Superior temporal gyrus (tissue), 1 donor: ENCODE measurements around the gene WASHC2C.
"Not testable (repeated sequence)": the region's sequence is repeated elsewhere in the genome, so short reads cannot be mapped to it uniquely, and the experiment has no call there.

Experiments used
- DNase-seq: peaks from one replicate; pipeline ENCODE4 v3.0.0-alpha.2; 2016; ENCODE audit errors: extremely low spot score

The WASHC2C gene

DNA sequence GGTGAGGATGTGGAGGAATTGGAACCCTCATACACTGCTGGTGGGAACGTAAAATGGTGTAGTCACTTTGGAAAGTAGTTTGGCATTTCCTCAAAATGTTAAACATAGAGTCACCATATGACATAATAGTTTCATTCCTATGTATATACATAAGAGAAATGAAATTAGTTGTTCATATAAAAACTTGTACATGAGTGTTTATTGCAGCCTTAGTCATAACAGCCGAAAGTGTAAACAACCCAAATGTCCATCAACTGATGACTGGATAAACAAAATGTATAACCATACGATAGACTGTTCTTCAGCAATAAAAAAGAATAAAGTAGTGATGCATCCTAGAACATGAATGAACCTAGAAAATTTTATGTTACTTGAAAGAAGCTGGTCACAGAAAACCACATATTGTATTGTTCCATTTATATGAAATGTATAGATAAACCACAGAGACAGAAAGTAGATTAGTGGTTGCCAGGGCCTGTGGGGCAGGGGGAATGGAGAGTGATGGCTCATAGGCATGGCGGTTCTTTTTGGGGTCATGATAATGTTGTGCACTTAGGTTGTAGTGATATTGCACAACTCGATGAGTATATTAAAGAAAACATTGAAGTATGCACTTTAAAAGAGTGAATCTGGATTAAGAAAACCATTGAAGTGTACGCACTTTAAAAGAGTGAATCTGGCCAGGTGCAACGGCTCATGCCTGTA lies 44.8 kb downstream of the WASHC2C start:
- DNase-seq = not testable (repeated sequence)

DNA sequence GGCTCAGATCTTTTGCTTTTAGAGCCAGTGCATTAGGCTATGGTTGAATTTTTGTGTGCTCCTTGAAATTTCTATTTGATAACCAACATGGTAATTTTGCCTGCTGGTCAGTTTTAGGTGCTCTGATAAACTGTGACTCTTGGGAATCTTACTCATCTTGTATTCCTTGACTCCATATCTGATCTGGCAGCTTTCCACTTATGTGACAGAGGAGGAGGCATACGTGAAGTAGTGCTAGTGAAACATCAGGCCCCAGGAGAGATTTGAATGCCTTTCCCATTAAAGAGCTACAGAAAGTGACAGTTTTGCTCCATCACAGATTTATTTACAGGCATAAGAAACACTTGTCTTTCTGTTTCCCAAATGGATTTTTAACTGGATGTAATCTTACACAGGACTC lies 59.2 kb downstream of the WASHC2C start:
- DNase-seq = not testable (repeated sequence)

- DNase-seq = not testable (repeated sequence)
Measured at GRCh38 chr10:45787212-45787741, 60.2 kb downstream of the WASHC2C start.

- not testable (repeated sequence) for DNase-seq
Measured at GRCh38 chr10:45789991-45790390, 62.9 kb downstream of the WASHC2C start.

- not testable (repeated sequence) for DNase-seq
Measured at GRCh38 chr10:45790694-45791426, 63.8 kb downstream of the WASHC2C start.

DNA sequence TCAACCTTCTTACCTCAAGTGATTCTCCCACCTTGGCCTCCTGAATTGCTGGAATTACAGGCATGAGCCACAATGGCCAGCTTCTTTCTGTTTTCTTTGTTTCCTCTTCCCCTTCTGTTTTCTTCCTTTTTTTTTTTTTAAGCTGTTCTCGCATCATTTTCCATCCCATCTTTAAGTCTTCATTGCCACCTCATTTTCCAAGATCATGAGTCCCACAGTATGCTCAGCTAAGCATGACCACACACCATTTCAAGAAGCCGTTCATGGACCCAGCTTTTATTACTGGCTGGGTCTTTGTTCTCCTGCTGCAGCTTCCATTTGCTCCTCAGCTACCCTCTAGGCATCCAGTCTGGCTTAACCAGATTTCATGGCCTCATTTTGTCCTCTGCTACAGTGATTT lies 67.7 kb downstream of the WASHC2C start:
- DNase-seq = not testable (repeated sequence)

- not testable (repeated sequence) for DNase-seq
Measured at GRCh38 chr10:45803060-45804010, 76.3 kb downstream of the WASHC2C start.

GRCh38 chr10:45804996-45805395 lies 77.9 kb downstream of the WASHC2C start:
- not testable (repeated sequence) for DNase-seq

GRCh38 chr10:45809837-45810236 lies 82.8 kb downstream of the WASHC2C start:
- DNase-seq = peak; percentile 24

GRCh38 chr10:45811075-45811474 lies 84.0 kb downstream of the WASHC2C start:
- no peak for DNase-seq

GRCh38 chr10:45812959-45813358 lies 85.9 kb downstream of the WASHC2C start:
- not testable (repeated sequence) for DNase-seq

- DNase-seq = not testable (repeated sequence)
Measured at GRCh38 chr10:45814146-45814545, 87.1 kb downstream of the WASHC2C start.

DNA sequence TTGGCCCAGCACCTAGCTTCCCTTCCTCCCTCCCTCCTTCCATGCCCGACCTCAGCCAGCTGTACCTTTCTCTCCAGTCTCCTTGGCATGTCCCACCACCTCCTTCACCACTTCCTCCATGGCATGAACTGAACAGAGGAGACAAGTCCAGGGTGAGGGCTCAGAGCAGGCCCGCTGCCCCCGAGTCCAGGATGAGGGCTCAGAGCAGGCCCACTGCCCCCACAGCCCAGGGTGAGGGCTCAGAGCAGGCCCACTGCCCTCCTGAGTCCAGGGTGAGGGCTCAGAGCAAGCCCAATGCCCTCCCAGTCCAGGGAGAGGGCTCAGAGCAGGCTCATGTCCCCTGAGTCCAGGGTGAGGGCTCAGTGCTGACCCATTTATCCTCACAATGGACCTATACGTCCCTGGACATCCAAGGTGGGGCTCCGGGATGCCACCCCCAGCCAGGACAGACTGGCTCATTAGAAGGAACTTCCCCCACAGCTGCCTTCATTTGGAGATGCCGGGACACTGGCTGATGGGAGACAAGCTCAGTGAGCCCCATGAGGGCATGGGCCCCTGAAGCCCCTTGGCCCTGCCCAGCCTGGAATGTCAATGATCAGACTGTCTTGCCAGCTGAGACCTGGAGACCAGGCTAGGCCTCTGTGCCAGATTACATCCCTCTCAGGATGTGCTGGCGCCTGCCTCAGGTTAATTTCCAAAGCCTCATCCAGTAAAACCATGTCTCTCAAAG lies 90.2 kb downstream of the WASHC2C start:
- no peak for DNase-seq

DNA sequence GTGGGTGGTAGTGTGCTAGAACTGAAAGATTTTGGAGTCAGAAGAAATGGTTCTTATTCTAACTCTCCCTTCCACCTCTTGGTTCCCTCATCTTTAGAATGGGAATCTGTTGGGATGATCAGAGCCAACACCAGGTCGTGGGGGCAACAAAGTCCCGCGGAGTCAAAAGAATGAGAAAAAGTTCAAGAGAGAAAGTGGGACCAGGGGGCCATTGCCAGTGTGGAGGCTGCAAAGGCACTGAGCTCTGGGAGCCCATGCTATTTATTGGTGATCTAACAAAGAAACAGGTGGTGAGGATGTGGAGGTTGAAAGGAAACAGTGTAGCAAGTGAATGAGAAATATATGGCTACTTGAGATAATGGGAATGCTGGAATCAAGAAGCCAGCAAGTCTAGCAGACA lies 90.8 kb downstream of the WASHC2C start:
- DNase-seq = no peak

DNA sequence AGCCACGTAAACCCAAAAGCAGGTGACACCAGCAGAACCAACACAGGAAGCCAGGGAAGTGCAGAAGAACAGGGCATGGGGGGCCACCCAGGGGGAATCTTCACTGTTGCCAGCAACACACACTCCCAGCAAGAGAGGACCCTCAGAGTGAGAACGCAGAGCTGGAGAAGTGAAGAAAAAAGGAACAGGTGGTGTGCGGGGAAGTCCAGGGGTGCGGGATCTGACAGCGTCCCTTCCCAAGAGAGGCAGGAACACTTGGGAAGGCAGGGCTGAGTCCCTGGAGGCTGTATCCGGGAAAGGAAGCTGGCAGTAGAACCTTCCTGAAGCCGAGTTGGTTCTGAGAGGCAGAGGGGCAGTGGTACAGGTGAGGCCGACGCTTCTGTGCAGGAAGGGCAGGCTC lies 92.5 kb downstream of the WASHC2C start:
- DNase-seq = no peak

DNA sequence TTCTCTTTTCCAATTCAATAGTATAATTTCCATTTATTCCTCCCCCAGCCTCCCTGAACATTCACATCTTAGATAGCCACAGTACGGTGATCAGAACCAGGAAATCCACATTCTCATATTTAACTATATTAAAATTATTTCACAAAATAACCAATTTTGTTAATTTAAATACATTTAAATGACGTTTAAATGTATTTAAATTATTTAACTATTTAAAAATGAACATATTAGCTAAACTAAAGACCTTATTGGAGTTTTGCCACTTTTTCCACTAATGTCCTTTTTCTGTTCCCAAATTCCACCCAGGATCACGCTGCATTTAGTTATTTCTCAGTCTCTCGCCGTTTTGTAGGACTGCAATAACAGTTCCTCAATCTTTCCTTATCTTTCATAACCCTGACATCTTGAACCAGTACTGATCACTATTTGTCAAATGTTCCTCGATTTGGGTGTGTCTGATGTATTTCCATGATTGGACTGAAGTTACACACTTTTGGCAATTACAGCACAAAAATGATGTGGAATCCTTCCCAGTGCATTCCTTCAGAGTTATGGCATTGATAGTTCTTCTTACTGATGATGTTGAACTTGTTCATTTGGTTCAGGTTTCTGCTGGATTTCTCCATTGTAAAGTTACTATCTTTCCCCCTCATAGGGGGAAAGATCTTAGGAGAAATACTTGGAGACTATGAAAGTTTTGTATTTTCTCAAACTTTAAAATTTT lies 93.2 kb downstream of the WASHC2C start:
- not testable (repeated sequence) for DNase-seq

- not testable (repeated sequence) for DNase-seq
Measured at GRCh38 chr10:45822918-45823317, 95.9 kb downstream of the WASHC2C start.
